CD4-positive, alpha-beta T cell (primary cell): ENCODE results near the gene EML3. TPM values are rescaled to one million over a fixed set of nuclear protein-coding genes. Genes with fewer than 3 reads are reported as not detected.
A peak's percentile ranks its signal among the peaks of the same experiment; 100 is the strongest.

ENCODE experiments used
- ATAC-seq: fragments of 200-7000 bp; cut with Tn5 transposase; one replicate; pipeline ENCODE4 v1.10.0; 2022; ENCODE audit warnings: mild to moderate bottlenecking; ENCODE audit not compliant: poor library complexity
- CTCF ChIA-PET: fragments of 350-600 bp; sonication (Branson Sonifier 250); formaldehyde crosslinking; loops from one replicate; lab custom pipeline; 2021; ENCODE audit warnings: antibody characterized with exemption, inconsistent platforms; lab: Charles Lee
- POLR2A ChIA-PET: fragments of 350-600 bp; sonication (Branson Sonifier 250); formaldehyde crosslinking; loops from one replicate; lab custom pipeline; 2021; ENCODE audit warnings: antibody characterized with exemption, inconsistent platforms; lab: Charles Lee
- DNase-seq, 14 experiments: peaks; one replicate each; pipeline ENCODE4 v3.0.0-alpha.2; 2013 to 2020; ENCODE audit warnings: mixed read lengths in 2 of 14
- H3K27ac ChIP-seq, 2 donors: one replicate each; pipeline versions ENCODE4 v1.5.1 to v1.7.0; 2013; ENCODE audit warnings: low read length in 2 of 2, low read depth in 1 of 2, mild to moderate bottlenecking in 1 of 2
- H3K27me3 ChIP-seq, 2 experiments: 1 replicate in 1 of 2; 2 replicates in 1 of 2; pipeline versions ENCODE4 v1.6.1 to v1.7.0; 2013; ENCODE audit warnings: low read length in 2 of 2, control low read depth in 1 of 2, mild to moderate bottlenecking in 1 of 2, moderate library complexity in 1 of 2; ENCODE audit not compliant: insufficient read depth in 2 of 2, control insufficient read depth in 1 of 2
- H3K36me3 ChIP-seq: one replicate; pipeline ENCODE4 v1.6.1; 2013; ENCODE audit warnings: low read length, control low read depth; ENCODE audit not compliant: insufficient read depth
- H3K4me1 ChIP-seq: one replicate; pipeline ENCODE4 v1.6.1; 2013; ENCODE audit warnings: low read length, control low read depth; ENCODE audit not compliant: insufficient read depth
- H3K4me3 ChIP-seq: one replicate; pipeline ENCODE4 v1.5.1; 2013; ENCODE audit warnings: mild to moderate bottlenecking, low read length, moderate library complexity
- H3K9me3 ChIP-seq, 2 experiments: 1 replicate in 1 of 2; 2 replicates in 1 of 2; pipeline versions ENCODE4 v1.6.1 to v1.7.0; 2013; ENCODE audit warnings: low read length in 2 of 2, mild to moderate bottlenecking in 2 of 2, control low read depth in 1 of 2, moderate library complexity in 1 of 2; ENCODE audit not compliant: control insufficient read depth in 1 of 2, insufficient read depth in 1 of 2
- H3K27ac Mint-ChIP-seq: one replicate; pipeline ENCODE4 v1.8.0; 2020; ENCODE audit warnings: mixed read lengths
- H3K27me3 Mint-ChIP-seq: one replicate; pipeline ENCODE4 v1.8.0; 2021; ENCODE audit warnings: mixed read lengths
- H3K36me3 Mint-ChIP-seq: one replicate; pipeline ENCODE4 v1.8.0; 2021; ENCODE audit warnings: low read depth, mixed read lengths
- H3K4me1 Mint-ChIP-seq: one replicate; pipeline ENCODE4 v1.8.0; 2021; ENCODE audit warnings: low read depth, mixed read lengths
- H3K4me3 Mint-ChIP-seq: one replicate; pipeline ENCODE4 v1.8.0; 2020; ENCODE audit warnings: mild to moderate bottlenecking, mixed read lengths
- H3K9me3 Mint-ChIP-seq: one replicate; pipeline ENCODE4 v1.8.0; 2020; ENCODE audit warnings: mixed read lengths
- CTCF ChIP-seq: fragments of 200-600 bp; IDR thresholded peaks from one replicate; pipeline ENCODE4 v1.8.0; 2022; ENCODE audit warnings: antibody characterized with exemption, mild to moderate bottlenecking
- intact Hi-C, 2 experiments: fragments of 100-400 bp; cut with DNase I in 1 of 2; cut with micrococcal nuclease in 1 of 2; formaldehyde crosslinking; loops; one replicate each; pipeline versions ENCODE4 v1.15.1 to v1.9.0; 2023 to 2025; cut with DNase I, micrococcal nuclease
- total RNA-seq, 174 experiments: library from RNA in 2 of 174; stranded (reverse) in 2 of 174; gene quantifications; one replicate each; pipeline ENCODE4 v1.2.3 and lab custom pipeline; 2021 to 2026

The EML3 gene
- total RNA-seq, 2 experiments from 2014 or later, result 142 to 144 TPM

DNA sequence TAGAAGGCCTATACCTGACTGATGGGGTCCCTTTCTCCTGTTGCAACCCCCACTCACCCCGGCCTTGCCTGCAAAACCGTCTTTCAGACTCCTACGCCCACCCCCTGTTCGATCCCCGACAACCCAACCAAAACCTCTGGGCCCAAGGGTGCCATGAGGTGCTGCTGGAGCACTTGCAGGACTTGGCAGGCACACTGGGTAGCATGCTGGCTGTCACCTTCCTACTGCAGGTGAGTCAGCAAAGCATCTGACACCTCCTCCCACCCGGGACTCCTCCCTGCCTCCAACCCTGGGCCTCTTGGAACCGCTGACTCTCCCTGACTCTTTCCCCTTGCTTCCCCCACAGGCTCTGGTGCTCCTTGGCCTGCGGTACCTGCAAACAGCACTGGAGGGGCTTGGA is 1.7 kb upstream of the EML3 start:
- intact Hi-C loops, result loop anchor here in 1 of 2 experiments (5.0 kb wide), 1 partner anchor 38 kb away; the partner anchor contains the start of gene INTS5
- Histone ChIP-seq H3K27ac (no peak overlapping the region), H3K9me3 (no peaks in the 10 kb centered on the region), H3K36me3 (peaks cover 52% of the 10 kb centered on the region), H3K4me3 (no peak overlapping the region), H3K4me1 (peaks cover 48% of the 10 kb centered on the region), H3K27me3 (no peaks in the 10 kb centered on the region)
- Mint-ChIP-seq H3K36me3 (peaks cover 42% of the 10 kb centered on the region), H3K27ac (peak overlapping the region; percentile 88), H3K4me1 (peaks cover 36% of the 10 kb centered on the region), H3K27me3 (no peaks in the 10 kb centered on the region), H3K4me3 (peak overlapping the region; percentile 88), H3K9me3 (no peaks in the 10 kb centered on the region)
- CTCF ChIA-PET, result no interaction called here
- ATAC-seq (no peak), DNase-seq (peak in 4 of 14 experiments; percentile 8 to 43 (median 28))
- POLR2A ChIA-PET, result interaction anchor here (1.0 to 5.7 kb wide), 6 partner anchors 8 to 40 kb away, joined by 3 to 55 read pairs (median 17); partner anchors contain the start of genes B3GAT3, INTS5, MTA2 and TUT1
- no peak for TF ChIP-seq CTCF

GRCh38 chr11:62613291-62613778 is 760 bp upstream of the EML3 start:
- POLR2A ChIA-PET, result interaction anchor here (1.0 to 5.7 kb wide), 12 partner anchors 9 to 228 kb away, joined by 3 to 55 read pairs (median 6); partner anchors contain the start of genes B3GAT3, C11orf98, CSKMT and INTS5
- CTCF ChIA-PET, result interaction anchor here (1.2 to 3.0 kb wide), 4 partner anchors 9 to 81 kb away, joined by 4 to 20 read pairs (median 5); partner anchors contain the start of genes B3GAT3, INTS5 and TUT1

More at GRCh38 chr11:62613291-62613778, 760 bp upstream of the EML3 start:
- intact Hi-C loops, result loop anchor here in 1 of 2 experiments (2.0 to 5.0 kb wide), 2 partner anchors 23 to 39 kb away; partner anchors contain the start of genes INTS5 and TUT1
- Histone ChIP-seq H3K9me3 (no peaks in the 10 kb centered on the region), H3K4me3 (peak overlapping the region; percentile 92), H3K27ac (peak overlapping the region; percentile 76 to 90), H3K4me1 (peaks cover 56% of the 10 kb centered on the region), H3K27me3 (no peaks in the 10 kb centered on the region), H3K36me3 (peaks cover 61% of the 10 kb centered on the region)
- H3K27ac Mint-ChIP-seq, result peak overlapping the region; percentile 88
- H3K27me3 Mint-ChIP-seq, result no peaks in the 10 kb centered on the region
- peaks cover 46% of the 10 kb centered on the region for H3K36me3 Mint-ChIP-seq
- DNase-seq (no peak), ATAC-seq (no peak)
- TF ChIP-seq CTCF, result no peak
- H3K4me1 Mint-ChIP-seq, result peaks cover 38% of the 10 kb centered on the region
- no peaks in the 10 kb centered on the region for H3K9me3 Mint-ChIP-seq
- H3K4me3 Mint-ChIP-seq, result peak overlapping the region; percentile 88
